HG03571 (cell line): Measurements from ENCODE around the gene CHID1.

Source experiments
- ATAC-seq: cut with Tn5 transposase; IDR thresholded peaks from one replicate; pipeline ENCODE4 v1.9.1; 2021; ENCODE audit not compliant: unreplicated experiment

The CHID1 gene

DNA sequence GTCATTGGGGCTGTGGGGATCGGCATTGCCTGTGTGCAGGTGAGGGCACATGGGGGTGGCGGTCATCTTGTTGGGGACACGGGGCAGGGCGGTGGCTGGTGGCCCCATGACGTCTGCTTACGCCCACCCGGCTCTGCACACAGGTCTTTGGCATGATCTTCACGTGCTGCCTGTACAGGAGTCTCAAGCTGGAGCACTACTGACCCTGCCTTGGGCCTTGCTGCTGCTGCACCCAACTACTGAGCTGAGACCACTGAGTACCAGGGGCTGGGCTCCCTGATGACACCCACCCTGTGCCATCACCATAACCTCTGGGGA is 72.7 kb downstream of the CHID1 start:
- no peak for ATAC-seq

DNA sequence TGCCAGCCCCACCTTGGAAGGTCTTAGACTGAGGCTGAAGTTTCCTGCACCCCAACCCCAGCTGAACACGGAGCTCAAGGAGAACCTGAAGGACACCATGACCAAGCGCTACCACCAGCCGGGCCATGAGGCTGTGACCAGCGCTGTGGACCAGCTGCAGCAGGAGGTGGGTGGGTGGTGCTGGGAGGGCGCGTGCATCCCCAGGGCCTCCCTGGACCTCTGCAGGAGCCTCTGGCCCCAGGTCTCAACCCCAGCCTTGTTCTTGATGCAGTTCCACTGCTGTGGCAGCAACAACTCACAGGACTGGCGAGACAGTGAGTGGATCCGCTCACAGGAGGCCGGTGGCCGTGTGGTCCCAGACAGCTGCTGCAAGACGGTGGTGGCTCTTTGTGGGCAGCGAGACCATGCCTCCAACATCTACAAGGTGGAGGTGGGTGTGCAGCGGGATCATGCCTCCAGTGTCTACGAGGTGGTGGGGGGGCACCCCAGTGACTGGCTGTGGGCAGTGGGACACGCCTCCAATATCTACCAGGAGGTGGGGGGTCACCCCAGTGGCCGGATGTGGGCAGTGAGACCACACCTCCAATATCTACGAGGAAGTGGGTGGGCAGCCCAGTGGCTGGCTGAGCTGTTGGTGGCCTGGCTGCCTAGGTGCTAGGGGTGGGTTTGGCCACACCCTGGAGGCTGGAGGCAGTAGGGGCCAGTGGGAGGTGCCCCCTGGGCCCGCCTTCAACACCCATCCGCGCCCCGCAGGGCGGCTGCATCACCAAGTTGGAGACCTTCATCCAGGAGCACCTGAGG is 73.2 kb downstream of the CHID1 start:
- no peak for ATAC-seq

DNA sequence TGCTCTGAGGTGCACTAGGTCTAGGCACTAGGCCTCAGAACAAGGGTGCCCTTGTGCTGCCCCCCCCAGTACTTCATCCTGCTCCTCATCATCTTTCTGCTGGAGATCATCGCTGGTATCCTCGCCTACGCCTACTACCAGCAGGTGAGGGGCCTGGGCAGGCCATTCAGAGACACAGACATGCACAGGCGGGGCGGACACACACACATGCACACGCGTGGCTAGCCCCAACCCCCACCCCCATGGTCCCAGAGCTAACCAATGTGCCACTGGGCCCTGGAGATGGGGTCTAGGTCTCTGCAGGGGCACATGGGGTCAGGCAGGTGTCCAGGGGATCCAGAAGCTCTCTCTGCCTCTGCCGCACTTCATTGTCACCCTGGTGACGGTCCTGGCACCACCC is 73.9 kb downstream of the CHID1 start:
- no peak for ATAC-seq

DNA sequence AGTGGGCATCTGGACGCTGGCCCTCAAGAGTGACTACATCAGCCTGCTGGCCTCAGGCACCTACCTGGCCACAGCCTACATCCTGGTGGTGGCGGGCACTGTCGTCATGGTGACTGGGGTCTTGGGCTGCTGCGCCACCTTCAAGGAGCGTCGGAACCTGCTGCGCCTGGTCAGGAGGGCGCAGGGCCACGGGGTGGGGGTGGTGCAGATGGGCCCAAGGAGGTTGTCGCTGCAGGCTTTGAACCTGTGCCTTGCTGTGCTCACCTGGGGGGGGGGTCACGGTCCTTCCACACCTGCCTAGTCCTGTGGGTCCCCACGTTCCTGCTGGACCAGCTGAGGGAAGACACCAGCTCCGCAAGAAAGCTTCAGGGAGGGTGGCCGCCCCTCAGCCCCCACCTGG is 74.3 kb downstream of the CHID1 start:
- no peak for ATAC-seq

DNA sequence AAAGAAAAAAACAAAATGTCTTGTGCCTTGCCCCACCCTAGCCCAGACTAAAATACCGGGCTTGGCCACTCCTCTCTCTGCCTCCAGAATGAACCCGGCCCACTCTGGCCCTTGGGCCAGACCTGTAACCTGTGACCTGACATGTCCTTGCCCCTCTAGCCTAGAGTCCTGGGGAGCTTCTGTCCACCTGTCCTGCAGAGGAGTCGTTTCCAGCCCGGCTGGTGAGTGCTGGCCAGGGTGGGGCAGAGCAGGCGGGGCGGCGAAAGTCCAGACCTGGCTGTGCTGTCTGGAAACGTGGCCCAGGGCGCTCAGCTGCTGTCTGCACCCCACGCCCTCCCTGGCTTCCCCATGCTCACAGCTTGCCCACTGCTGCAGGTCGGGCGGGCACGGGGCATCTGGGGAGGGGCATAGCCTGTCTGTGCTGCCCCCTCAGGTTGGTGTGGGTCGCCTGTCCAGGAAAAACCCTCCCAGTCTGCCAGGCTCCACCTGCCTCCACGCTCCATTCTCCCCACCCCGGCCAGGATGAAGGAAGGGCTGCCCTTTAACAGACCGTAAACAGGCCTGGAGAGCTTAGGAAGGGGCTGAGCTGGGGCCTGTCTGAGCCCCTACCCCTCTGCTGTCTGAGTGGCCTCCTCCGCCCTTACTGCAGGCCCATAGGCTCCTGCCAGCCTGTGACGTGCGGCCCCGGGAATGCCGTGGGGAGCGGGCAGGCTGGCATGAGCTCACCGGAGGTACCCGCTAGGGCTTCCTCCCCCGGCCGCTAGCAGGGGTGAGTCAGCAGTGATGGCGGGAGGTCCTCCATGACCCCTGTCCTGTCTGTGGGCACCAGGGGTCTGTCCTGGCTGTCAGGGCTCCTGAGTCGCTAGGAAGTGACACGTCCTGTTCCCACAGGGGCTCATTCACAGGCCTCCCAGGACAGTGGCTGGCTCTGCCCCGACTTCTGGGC is 76.0 kb downstream of the CHID1 start:
- ATAC-seq = no peak

DNA sequence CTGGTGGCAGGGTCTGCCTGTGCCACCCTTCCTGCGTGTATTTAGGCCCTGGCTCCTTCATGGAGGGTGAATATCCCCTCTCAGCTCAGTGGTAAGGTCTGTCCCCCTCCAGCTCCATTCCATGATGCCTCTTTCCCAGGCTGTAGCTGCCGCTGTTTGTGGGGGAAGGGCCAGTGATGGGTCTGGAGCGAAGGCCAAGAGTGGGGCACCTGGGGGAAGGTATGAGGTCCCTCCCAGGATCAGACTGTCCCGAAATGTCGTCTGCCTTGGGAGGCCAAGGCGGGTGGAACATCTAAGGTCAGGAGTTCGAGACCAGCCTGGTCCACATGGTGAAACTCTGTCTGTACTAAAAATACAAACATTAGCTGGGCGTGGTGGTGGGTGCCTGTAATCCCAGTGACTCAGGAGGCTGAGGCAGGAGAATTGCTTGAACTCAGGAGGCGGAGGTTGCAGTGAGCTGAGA is 76.7 kb downstream of the CHID1 start:
- no peak for ATAC-seq

DNA sequence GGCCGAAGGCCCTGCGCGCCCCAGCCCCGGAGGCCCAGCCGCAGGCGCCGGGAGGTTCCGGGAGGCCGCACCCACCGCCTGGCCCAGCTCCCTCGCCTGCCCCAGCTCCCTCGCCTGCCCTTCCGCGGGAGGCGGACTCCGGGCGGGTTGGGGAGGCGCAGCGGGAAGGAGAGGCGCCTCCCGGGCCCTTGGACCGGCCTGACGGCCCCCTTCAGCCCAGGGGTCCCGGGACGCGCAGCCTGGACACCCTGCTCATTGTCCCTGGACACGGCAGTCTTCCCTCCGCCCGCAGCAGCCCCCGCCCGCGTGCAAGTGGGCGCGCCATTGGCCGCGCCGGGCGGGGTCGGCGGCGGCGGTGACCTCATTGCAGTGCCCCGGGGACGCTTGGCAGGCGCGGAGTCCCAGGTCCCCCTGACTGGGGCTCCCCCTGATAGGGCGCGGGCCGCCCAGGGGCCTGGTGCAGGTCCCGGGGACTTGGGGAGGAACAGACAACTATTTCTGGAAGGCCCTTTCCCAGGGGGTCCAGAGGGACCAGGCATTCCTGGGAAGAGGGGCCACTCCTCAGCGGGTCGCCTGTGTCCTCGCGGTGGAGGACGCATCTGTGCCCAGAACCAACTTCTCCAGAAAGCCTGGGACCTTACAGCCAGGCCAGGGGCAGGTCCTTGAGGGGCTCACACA is 77.4 kb downstream of the CHID1 start:
- no peak for ATAC-seq

DNA sequence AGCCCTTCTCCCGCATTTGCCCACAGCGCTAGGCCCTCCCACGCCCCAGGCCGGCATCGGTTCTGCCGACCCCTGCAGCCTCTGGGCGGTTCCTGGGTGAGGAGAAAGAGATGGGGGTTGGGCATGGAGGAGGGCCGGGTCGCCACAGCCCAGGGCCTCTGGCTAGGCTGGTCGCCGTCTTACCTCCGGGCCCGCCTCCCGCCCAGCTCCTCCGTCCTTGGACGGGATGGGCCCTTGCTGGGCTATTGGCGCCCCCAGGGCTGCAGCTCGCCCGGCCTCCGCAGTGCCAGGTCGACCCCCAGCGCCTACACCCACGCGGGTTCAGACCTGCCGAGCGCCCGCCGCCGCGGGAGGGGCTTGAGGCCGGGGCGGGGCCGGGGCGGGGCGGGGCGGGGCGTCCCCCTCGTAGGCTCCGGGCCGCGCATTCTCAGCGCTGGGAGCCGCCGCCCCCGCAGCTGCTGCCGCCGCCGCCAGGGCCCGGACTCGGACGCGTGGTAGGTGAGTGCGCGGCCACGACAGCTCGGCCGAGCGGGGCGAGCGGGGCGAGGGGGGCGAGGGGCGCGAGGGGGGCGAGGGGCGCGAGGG is 78.0 kb downstream of the CHID1 start, which contains the start of gene CD151:
CD151 (plus strand) TSS at position 424 of the 585 bp plus-strand sequence. CDS start 3,118 bp downstream, outside the sequence.
- no peak for ATAC-seq

DNA sequence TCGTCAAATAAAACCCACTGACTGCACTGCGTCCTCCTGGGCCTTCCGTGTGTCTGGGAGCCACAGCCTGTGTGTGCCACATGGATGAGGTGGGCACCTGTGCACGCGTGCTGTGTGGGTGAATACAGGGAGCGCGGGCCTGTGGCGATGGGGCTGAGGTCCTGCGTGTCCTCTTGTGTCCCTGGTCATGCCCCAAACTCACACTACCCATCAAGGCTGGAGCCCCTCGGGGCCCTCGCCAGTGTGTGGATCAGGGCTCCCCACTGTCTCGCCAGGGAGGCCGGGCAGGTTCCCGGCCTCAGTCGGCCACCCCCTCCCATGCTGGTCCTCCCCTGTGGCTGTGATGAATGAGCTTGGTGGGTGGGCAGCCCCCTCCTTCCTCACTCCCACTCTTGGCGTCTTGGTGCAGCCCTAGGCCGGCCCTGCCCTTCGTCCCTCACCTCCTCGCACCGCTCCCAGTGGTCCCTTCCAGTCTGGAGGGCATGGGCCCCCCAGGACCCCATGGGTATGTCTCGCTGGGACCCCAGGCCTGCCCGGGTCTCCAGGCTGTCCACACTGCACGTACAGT is 78.6 kb downstream of the CHID1 start:
- no peak for ATAC-seq

DNA sequence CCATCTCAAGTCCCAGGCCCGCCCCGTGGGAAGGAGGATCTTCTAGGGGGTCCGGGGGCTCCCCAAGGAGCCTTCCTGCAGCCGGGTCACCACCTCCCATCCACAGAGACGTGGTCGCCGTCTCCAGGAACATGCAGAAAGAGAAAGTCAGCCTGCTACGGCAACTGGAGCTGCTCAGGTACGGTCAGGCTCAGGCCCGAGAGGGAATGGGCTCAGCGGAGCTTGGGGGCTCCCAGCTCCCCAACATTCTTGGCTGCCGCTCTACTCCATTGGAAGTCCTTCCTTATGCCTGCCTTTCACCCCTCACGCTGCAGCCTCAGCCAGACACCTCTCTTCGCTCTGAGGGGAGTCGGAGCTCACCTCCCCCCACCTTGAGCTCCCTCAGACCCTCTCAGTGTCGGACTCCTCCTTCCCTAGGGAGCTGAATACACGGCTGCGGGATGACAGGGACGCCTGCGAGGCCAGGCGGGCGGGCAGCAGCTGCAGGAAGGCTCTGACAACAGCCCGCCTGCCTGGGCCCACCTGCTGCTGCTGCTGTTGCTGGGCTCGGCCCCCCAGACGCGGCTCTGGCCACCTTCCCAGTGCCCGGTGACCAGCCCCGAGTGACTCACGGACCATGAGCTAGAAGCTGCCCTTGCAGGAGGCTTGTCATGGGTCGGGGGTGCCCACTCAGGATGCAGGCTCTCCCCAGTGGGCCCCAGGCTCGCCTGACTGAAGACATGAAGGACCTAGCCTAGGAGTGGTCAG is 79.3 kb downstream of the CHID1 start:
- ATAC-seq = no peak

DNA sequence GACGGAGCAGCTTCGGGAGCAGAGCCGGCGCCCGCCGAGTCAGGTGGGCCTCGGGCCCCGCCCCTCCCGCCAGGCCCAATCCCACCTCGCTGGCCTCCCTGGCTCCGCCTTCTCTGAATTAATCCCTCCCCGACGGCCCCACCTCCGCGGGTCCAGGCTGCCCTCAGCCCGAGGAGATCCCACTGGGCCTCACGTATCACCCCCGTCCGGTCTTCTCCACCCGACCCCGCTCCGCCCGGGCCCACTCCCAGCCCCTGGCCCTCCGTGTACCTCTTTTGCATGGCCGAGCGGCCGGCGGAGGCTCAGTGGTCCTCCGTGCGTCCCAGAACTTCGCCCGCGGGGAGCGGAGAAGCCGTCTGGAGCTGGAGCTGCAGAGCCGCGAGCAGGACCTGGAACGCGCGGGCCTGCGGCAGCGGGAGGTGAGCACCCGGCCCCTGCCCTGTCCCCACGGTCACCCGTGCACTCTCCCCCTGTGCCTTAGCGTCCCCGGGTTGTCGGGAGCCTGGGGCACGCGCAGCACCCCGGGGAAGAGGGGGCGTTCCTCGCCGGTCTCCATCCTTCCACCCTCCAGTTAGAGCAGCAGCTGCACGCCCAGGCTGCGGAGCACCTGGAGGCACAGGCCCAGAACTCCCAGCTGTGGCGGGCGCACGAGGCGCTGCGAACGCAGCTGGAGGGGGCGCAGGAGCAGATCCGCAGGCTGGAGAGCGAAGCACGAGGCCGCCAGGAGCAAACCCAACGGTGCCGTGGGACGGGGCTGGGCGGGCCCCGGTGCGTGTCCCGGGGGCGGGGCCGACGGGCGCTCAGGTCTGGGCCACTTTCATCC is 80.1 kb downstream of the CHID1 start:
- peak; percentile 42 for ATAC-seq

DNA sequence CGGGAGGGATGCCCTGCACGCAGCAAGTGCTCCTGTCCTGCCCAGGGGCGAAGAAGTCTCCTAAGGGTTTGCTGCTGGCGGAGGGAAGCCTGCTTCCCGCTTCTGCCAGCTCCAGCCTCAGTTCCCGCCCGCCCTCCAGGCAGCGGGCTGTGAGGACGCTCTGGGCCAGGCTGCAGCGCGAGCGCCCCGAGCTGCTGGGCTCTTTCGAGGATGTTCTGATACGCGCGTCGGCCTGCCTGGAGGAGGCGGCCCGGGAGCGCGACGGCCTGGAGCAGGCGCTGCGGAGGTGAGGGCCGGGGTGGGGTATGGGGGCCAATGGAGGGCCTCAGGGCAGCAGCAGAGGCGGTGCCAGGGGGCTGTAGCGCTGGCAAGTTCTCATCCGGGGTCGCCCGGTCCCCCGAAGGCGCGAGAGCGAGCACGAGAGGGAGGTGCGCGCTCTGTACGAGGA is 80.7 kb downstream of the CHID1 start:
- no peak for ATAC-seq

DNA sequence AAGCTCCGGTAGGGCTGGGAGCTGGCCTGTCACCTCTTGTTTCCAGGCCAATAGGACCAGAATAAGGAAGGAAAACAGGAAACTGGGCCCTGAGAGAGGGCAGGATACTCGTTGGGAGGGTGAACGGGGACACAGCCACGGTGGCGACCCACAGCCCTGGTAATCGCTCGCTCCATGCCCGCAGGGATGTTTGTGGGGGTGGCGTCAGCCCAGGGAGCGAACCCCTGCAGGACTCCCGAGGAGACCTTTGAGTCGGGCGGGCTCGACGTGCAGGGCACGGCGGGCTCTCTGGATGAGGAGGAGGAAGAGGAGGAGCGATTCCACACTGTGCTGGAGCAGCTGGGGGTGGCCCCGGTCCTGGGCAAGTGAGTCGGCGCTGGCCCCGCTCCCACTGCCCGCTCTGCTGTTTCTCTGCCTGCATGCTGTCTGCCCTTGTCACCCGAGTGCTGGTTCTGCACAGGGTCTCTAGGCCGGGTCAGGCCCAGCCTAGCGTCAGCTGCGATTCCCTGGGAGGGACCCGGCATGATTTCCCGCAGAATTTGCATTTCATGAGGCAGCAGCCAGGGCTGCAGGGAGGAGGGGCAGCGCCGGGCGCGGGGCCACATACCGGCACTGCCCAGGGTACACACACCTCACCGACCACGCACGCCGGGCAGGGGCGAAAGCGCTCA is 81.3 kb downstream of the CHID1 start:
- ATAC-seq = no peak

DNA sequence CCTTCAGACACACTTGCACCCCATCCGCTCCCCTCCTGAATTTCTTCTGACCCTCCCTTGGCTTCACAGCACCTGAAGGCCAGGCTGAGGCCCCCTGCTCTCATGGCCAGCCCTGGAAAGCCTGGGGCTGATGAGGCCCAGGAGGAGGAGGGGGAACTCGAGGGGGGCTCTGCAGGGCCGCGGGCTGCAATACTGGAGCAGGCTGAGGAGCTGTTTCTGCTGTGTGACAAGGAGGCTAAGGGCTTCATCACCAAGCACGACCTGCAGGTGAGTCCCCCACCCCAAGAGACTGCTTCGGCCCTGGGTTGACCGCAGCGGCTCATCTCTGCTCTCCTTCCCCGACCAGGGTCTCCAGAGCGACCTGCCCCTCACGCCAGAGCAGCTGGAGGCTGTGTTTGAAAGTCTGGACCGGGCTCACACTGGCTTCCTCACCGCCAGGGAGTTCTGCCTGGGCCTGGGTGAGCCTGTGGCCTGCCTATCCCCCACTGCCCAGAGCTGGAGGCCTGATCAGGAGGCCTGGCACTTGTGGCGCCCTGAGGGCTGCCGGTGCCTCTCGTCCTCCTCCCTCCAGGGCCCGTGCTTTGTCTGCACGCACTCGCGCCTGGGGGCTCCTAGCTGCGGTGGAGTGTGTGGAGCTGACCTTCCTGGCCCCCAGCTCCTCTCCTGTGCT is 82.0 kb downstream of the CHID1 start:
- no peak for ATAC-seq

DNA sequence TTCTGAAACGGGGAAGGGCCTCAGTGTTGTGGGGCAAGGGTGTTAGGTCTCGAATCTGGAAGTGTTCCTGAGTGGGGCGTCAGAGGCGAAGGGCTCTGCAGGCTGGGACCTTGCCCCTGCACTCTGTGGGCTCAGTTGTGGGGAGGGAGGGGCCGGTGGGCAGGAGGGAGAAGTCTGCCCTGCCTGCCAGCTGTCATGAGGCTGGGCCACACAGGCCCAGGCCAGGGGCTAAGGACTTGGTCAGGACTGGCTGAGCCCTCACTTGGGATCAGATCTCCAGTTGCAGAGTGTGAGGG is 82.8 kb downstream of the CHID1 start, which contains the start of gene CRACR2B:
CRACR2B (plus strand) TSS at position 23 of the 296 bp plus-strand sequence. CDS start 689 bp downstream, outside the sequence.
- no peak for ATAC-seq

DNA sequence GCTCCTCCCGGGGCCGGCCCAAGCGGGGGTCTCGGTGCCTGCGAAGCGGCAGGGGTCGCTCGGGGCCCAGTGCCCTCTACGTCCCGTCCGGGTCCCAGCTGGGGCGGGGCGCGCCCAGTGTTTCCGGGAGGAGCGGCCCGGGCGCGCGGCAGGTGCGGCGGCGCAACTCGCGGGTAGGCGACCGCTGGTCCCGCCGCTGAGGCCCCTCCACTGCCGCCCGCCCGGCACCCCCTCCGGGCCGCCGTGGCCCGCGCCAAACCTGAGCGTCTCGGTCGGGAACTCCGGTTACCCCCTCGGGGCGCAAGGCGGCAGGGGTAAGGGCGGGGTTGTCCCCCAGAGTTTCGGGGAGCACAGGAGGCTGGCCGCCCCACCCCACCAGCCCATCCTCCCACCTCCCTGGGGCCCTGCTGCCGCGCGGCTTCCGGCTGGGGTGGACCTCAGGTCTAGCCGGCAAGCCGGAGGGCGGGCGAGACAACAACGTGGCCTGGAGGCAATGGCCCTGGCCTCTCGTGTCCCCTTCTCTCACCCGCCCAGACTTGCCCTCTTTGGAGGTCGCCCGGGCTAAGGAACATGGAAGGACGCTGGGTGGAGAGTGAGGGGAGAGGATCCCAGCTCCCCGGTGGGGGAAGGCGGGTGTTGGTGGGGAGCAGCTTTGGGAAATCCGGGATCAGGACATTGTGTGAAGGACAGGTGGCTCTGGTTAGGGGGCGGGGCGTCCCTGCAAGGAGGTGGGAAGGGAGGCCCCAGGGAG is 83.3 kb downstream of the CHID1 start:
- ATAC-seq = no peak

DNA sequence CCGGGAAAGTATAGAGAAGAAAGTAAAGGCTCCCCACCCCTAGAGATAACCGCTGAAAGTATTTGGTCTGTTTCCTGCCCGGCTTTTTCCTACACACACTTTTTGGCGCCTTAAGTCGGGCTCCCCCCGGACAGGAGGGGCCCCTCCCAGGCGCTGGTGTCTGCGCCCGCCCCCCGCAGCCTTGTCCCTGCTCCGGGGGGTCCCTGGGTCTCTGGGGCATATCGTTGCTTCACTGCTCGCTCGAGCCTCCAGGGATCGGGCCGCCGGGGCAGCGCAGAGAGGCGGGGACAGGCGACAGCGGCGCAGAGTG is 83.8 kb downstream of the CHID1 start:
- ATAC-seq = no peak

DNA sequence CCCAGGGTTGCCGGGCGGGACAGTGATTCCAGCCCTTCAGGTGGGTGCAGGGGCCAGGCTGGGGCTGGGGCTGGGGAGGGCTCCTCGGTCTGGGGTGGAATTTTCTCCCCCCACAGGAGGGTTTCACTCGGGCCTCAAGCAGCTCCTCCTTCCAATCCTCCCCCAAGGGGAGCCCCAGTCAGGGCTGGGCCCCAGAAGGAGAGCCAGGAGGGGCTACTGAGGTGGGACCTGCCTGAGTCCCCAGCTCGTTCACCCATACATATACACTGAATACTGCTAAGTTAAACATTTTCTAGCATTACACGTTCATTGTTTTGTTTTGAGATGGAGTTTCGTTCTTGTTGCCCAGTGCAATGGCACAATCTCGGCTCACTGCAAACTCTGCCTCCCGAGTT is 84.4 kb downstream of the CHID1 start:
- ATAC-seq = no peak
